ENCODE data around the gene RICTOR. TPM values are rescaled to one million over a fixed set of nuclear protein-coding genes. Genes with fewer than 3 reads are reported as not detected.

The RICTOR gene
- total and polyA plus RNA-seq, 2 donors (not counting 3 experiments of a cell fraction or from before 2014, with no cell fraction given), result 9.2 to 38.0 TPM

- Histone ChIP-seq H3K9ac (replicated peaks; ENCODE audit: extremely low read depth, insufficient read depth, low read length) (peak overlapping the region; percentile 13), H3K4me2 (ENCODE audit: insufficient read depth, low read length) (peak overlapping the region; percentile 85), H4K20me1 (replicated peaks; ENCODE audit: control insufficient read depth, extremely low read depth, insufficient read depth, low read length) (no peaks in the 10 kb centered on the region), H3K9me3 (replicated peaks; ENCODE audit: control insufficient read depth, insufficient read depth, low read length) (no peaks in the 10 kb centered on the region), H2AFZ (ENCODE audit: low read depth, low read length) (peak overlapping the region; percentile 92), H3K79me2 (ENCODE audit: control insufficient read depth, insufficient read depth, low read length) (no peaks in the 10 kb centered on the region), H3K4me3 (replicated peaks in 1 of 3; ENCODE audit: insufficient read depth in 1 of 3, low read depth in 1 of 3, low read length in 3 of 3) (no peak overlapping the region), H3K36me3 (ENCODE audit: control insufficient read depth in 2 of 2, extremely low read depth in 1 of 2, insufficient read depth in 2 of 2, low read length in 2 of 2) (no peaks in the 10 kb centered on the region), H3K27ac (ENCODE audit: insufficient read depth, low read depth, low read length) (peak overlapping the region; percentile 64), H3K9me1 (replicated peaks; ENCODE audit: control insufficient read depth, extremely low read depth, insufficient read depth, low read length) (no peaks in the 10 kb centered on the region), H3K27me3 (ENCODE audit: control insufficient read depth in 2 of 2, insufficient read depth in 2 of 2, low read length in 2 of 2) (no peaks in the 10 kb centered on the region), H3K4me1 (ENCODE audit: control insufficient read depth, extremely low read depth, insufficient read depth, low read length) (peaks cover 55% of the 10 kb centered on the region)
- peak; percentile 40 for DNase-seq (ENCODE audit: low read depth, low spot score)
- peak; percentile 33 for FAIRE-seq
- intact Hi-C loops (cut with micrococcal nuclease), result loop anchor here (1.0 to 2.0 kb wide), 4 partner anchors 23 to 42 kb away; partner anchors contain the start of gene RICTOR
- BruUV-seq (replicated peaks), result no TSS peak
- dilution Hi-C loops (cut with MboI; ENCODE audit: extremely low pct_ligation_motif_present, low sequenced_read_pairs), result no loop called here
- ChIA-PET CTCF (interaction anchor here (1.3 to 3.3 kb wide), 5 partner anchors 11 to 44 kb away, joined by 3 to 16 read pairs (median 3); no protein-coding TSS in a partner anchor), POLR2A (interaction anchor here (1.2 kb wide), 1 partner anchor 309 kb away, joined by 3 read pairs; the partner anchor contains the start of gene DAB2)
- TF ChIP-seq MYC (IDR thresholded peaks at IDR 0.05; ENCODE audit: low read depth, low read length), result no peak
Measured at GRCh38 chr5:39116344-39117170, 42.4 kb upstream of the RICTOR start.

- peak overlapping the region; percentile 92 for H2AFZ ChIP-seq (ENCODE audit: low read depth, low read length)
- no peaks in the 10 kb centered on the region for H3K9me3 ChIP-seq (replicated peaks; ENCODE audit: control insufficient read depth, insufficient read depth, low read length)
- no peak for FAIRE-seq
- no peaks in the 10 kb centered on the region for H3K36me3 ChIP-seq (ENCODE audit: control insufficient read depth in 2 of 2, extremely low read depth in 1 of 2, insufficient read depth in 2 of 2, low read length in 2 of 2)
- DNase-seq (ENCODE audit: low read depth, low spot score), result no peak
- no peaks in the 10 kb centered on the region for H3K9me1 ChIP-seq (replicated peaks; ENCODE audit: control insufficient read depth, extremely low read depth, insufficient read depth, low read length)
- no peaks in the 10 kb centered on the region for H3K27me3 ChIP-seq (ENCODE audit: control insufficient read depth in 2 of 2, insufficient read depth in 2 of 2, low read length in 2 of 2)
- dilution Hi-C loops (cut with MboI; ENCODE audit: extremely low pct_ligation_motif_present, low sequenced_read_pairs) (no loop called here), intact Hi-C loops (cut with micrococcal nuclease) (loop anchor here (2.0 kb wide), 1 partner anchor 33 kb away; no protein-coding TSS in a partner anchor)
- no TSS peak for BruUV-seq (replicated peaks)
- POLR2A ChIA-PET, result no interaction called here
- peaks cover 57% of the 10 kb centered on the region for H3K4me1 ChIP-seq (ENCODE audit: control insufficient read depth, extremely low read depth, insufficient read depth, low read length)
- TF ChIP-seq JUN (IDR thresholded peaks at IDR 0.05; ENCODE audit: borderline replicate concordance, insufficient read depth, insufficient read length, low read depth) (no peak), EZH2 (IDR thresholded peaks at IDR 0.05; ENCODE audit: borderline replicate concordance, low read depth, low read length, severe bottlenecking) (no peak), FOS (IDR thresholded peaks at IDR 0.05; ENCODE audit: borderline replicate concordance, insufficient read depth, low read length) (no peak), CTCF (IDR thresholded peaks at IDR 0.05; ENCODE audit: extremely low read depth in 1 of 2, insufficient read depth in 1 of 2, low read depth in 1 of 2, low read length in 2 of 2) (no peak), POLR2A (IDR thresholded peaks at IDR 0.05; ENCODE audit: low read depth, low read length) (no peak)
- H3K4me2 ChIP-seq (ENCODE audit: insufficient read depth, low read length), result peak overlapping the region; percentile 63
- CTCF ChIA-PET, result interaction anchor here (0.7 to 3.3 kb wide), 4 partner anchors 10 to 35 kb away, joined by 3 to 16 read pairs (median 4); no protein-coding TSS in a partner anchor
- H3K4me3 ChIP-seq (replicated peaks in 1 of 3; ENCODE audit: insufficient read depth in 1 of 3, low read depth in 1 of 3, low read length in 3 of 3), result no peak overlapping the region
- H3K27ac ChIP-seq (ENCODE audit: insufficient read depth, low read depth, low read length), result peak overlapping the region; percentile 64
- peak overlapping the region; percentile 22 for H3K9ac ChIP-seq (replicated peaks; ENCODE audit: extremely low read depth, insufficient read depth, low read length)
- no peaks in the 10 kb centered on the region for H4K20me1 ChIP-seq (replicated peaks; ENCODE audit: control insufficient read depth, extremely low read depth, insufficient read depth, low read length)
- H3K79me2 ChIP-seq (ENCODE audit: control insufficient read depth, insufficient read depth, low read length), result no peaks in the 10 kb centered on the region
Measured at GRCh38 chr5:39115644-39116343, 41.6 kb upstream of the RICTOR start.
